HG02885 (cell line): Measurements from ENCODE around the gene USP1.

Experiments
- ATAC-seq: cut with Tn5 transposase; IDR thresholded peaks from one replicate; pipeline ENCODE4 v1.9.1; 2021; ENCODE audit warnings: mild to moderate bottlenecking; ENCODE audit not compliant: unreplicated experiment, poor library complexity

Gene USP1

DNA sequence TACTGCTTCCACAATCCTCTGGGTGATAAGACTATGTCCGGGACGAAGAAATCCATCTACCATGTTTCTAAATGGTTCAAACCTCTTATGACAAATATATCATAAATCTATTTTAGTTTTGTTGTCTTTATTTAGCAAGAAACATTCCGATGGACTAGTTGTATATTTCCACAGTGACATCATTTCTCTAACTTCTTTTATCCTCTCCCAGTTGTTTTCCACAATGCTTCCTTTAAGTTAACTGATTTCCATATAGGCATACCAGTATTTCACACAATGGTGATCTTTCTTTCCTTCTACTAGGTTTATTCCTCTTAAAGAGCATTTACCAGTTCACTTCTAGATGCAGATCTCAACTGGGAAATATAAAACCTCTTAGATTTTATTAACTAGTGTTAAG, 44.8 kb downstream of the USP1 start:
- no peak for ATAC-seq

DNA sequence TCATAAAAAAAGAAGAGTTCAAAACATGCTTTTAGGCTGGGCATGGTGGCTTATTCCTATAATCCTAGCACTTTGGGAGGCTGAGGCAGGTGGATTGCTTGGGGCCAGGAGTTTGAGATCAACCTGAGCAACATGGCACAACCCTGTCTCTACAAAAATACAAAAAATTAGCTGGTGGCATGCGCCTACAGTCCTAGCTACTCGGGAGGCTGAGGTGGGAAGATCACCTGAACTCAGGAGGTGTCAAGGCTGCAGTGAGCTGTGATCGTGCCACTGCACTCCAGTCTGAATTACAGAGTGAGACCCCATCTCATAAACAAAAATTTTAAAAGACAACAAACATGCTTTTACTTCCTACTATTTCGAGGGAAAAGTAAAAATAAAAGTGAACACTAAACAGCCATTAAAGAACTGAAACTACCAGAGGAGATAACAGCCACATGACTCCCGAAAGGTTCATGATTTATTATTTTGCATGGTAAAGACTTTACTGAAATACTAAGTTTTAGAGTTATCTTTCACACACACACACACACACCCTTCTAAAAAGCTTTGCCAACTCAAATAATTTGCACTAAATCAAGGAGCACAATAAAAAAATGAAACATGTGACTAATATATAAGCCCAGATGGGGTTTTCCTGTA, 48.1 kb downstream of the USP1 start:
- ATAC-seq: peak; percentile 47

- no peak for ATAC-seq
Observed at GRCh38 chr1:62487956-62488355, 51.1 kb downstream of the USP1 start.

GRCh38 chr1:62492521-62492920, 55.7 kb downstream of the USP1 start:
- ATAC-seq: no peak

DNA sequence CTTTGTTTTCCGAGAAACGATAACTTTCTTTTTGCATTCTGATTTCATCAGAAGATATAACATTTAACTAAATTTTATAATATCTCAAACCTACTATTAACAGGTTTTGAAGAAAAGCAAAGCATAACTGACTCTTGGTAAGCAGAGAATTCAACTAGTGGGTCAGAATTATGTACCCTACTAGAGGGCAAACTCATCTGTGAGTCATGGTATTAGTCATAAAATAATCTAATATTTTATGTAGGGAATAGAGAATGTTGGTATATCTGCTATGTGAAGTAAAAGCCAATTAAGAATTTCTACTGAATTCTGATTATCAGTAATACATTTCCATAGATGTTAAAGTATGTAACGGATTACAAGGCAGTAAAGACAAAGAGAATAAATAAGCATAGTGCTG, 56.8 kb downstream of the USP1 start:
- no peak for ATAC-seq

DNA sequence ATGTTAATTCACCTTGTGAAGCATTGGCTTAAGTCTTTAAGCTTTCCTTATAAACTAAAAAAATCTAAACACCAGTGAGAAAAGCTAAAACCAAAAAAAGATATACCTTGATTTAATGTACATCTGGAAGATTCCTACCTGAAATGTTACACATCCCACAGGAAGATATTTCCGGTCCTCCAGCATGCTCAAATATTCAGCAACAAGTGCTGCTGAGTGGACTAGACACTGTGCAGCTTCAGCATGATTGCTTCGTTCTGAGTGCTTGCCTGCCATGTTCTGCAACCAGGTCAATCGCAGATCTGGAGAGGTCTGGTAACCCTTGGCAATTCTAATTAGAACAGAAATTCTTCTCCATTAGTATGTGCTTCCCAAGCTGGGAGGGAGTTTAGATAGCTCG, 57.3 kb downstream of the USP1 start:
- ATAC-seq: no peak

- ATAC-seq: no peak
Observed at GRCh38 chr1:62500210-62500609, 63.4 kb downstream of the USP1 start.
